GM19240 (cell line): ENCODE results near the gene SERPINB4.
"Not testable (repeated sequence)": the region's sequence is repeated elsewhere in the genome, so short reads cannot be mapped to it uniquely, and the experiment has no call there.

ENCODE experiments used
- DNase-seq: peaks from one replicate; pipeline ENCODE4 v3.0.0; 2011; ENCODE audit warnings: low spot score; ENCODE audit not compliant: insufficient read length

Gene SERPINB4

GRCh38 chr18:63644142-63644541 lies at the start of gene SERPINB4:
SERPINB4 (minus strand) TSS chr18:63644256; CDS start chr18:63643577, 679 bp downstream.
- DNase-seq, result not testable (repeated sequence)

GRCh38 chr18:63689064-63689463 lies 45.0 kb upstream of the SERPINB4 start:
- no peak for DNase-seq

GRCh38 chr18:63686871-63687270 lies 42.8 kb upstream of the SERPINB4 start:
- DNase-seq, result no peak

- no peak for DNase-seq
Observed at GRCh38 chr18:63684718-63685117, 40.7 kb upstream of the SERPINB4 start.

GRCh38 chr18:63683890-63684289 lies 39.8 kb upstream of the SERPINB4 start:
- no peak for DNase-seq

GRCh38 chr18:63683152-63683551 lies 39.1 kb upstream of the SERPINB4 start:
- DNase-seq, result no peak

- DNase-seq, result no peak
Observed at GRCh38 chr18:63681449-63682340, 37.6 kb upstream of the SERPINB4 start.

GRCh38 chr18:63679820-63680606 lies 36.0 kb upstream of the SERPINB4 start:
- DNase-seq, result no peak

- DNase-seq, result no peak
Observed at GRCh38 chr18:63677500-63678225, 33.6 kb upstream of the SERPINB4 start.

GRCh38 chr18:63676526-63677323 lies 32.7 kb upstream of the SERPINB4 start:
- no peak for DNase-seq

GRCh38 chr18:63664571-63664970 lies 20.5 kb upstream of the SERPINB4 start:
- DNase-seq, result no peak

- not testable (repeated sequence) for DNase-seq
Observed at GRCh38 chr18:63661750-63662149, 17.7 kb upstream of the SERPINB4 start, which contains the start of gene SERPINB3. SERPINB3 (minus strand) TSS chr18:63661893; CDS start chr18:63661216, 677 bp downstream.

- DNase-seq, result not testable (repeated sequence)
Observed at GRCh38 chr18:63658920-63659319, 14.9 kb upstream of the SERPINB4 start.

- DNase-seq, result not testable (repeated sequence)
Observed at GRCh38 chr18:63650271-63650670, 6.2 kb upstream of the SERPINB4 start.

- no peak for DNase-seq
Observed at GRCh38 chr18:63648241-63648640, 4.2 kb upstream of the SERPINB4 start.

- no peak for DNase-seq
Observed at GRCh38 chr18:63646936-63647335, 2.9 kb upstream of the SERPINB4 start.

GRCh38 chr18:63644694-63645093 lies 638 bp upstream of the SERPINB4 start:
- DNase-seq, result not testable (repeated sequence)

GRCh38 chr18:63642668-63643356 lies 1.2 kb downstream of the SERPINB4 start:
- DNase-seq, result not testable (repeated sequence)

- DNase-seq, result not testable (repeated sequence)
Observed at GRCh38 chr18:63641157-63641680, 2.8 kb downstream of the SERPINB4 start.

- DNase-seq, result no peak
Observed at GRCh38 chr18:63637703-63638102, 6.4 kb downstream of the SERPINB4 start.
